ENCODE measurements around the gene POU2AF1.

POU2AF1 gene

GRCh38 chr11:111362887-111363411 lies 16.1 kb downstream of the POU2AF1 start:
- no peak for TF ChIP-seq EGR1 (IDR thresholded peaks at IDR 0.05)
- 0 out of 2 replicates have a peak, but pooled peaks have one; percentile 29 for TF ChIP-seq NFIC (IDR thresholded peaks at IDR 0.05)
- no peak for TF ChIP-seq CREB1 (IDR thresholded peaks at IDR 0.05; ENCODE audit: low read depth)
- no peak for TF ChIP-seq YY1 (IDR thresholded peaks at IDR 0.05; ENCODE audit: low read depth)
- no peak for TF ChIP-seq RAD21 (IDR thresholded peaks at IDR 0.05; ENCODE audit: low read depth)
- no peak for TF ChIP-seq EP300 (IDR thresholded peaks at IDR 0.05; ENCODE audit: borderline replicate concordance)
- TF ChIP-seq MAX (IDR thresholded peaks at IDR 0.05), result peak; percentile 70
- peak; percentile 73 for TF ChIP-seq USF1 (IDR thresholded peaks at IDR 0.05)

- TF ChIP-seq EP300 (IDR thresholded peaks at IDR 0.05; ENCODE audit: borderline replicate concordance) (no peak), YY1 (IDR thresholded peaks at IDR 0.05; ENCODE audit: low read depth) (no peak), TEAD4 (IDR thresholded peaks at IDR 0.05) (no peak), FOXM1 (IDR thresholded peaks at IDR 0.05; ENCODE audit: borderline replicate concordance, low read depth) (no peak)
These were observed 17.2 kb downstream of the POU2AF1 start for GRCh38 chr11:111361874-111362273.

- TF ChIP-seq FOXM1 (IDR thresholded peaks at IDR 0.05; ENCODE audit: borderline replicate concordance, low read depth) (no peak), YY1 (IDR thresholded peaks at IDR 0.05; ENCODE audit: low read depth) (no peak), MAX (IDR thresholded peaks at IDR 0.05) (no peak), RAD21 (IDR thresholded peaks at IDR 0.05; ENCODE audit: low read depth) (no peak), ZBTB7A (IDR thresholded peaks at IDR 0.05; ENCODE audit: low read depth) (no peak), TAF1 (IDR thresholded peaks at IDR 0.05; ENCODE audit: low read depth) (no peak), EP300 (IDR thresholded peaks at IDR 0.05; ENCODE audit: borderline replicate concordance) (no peak), CREB1 (IDR thresholded peaks at IDR 0.05; ENCODE audit: low read depth) (no peak), USF1 (IDR thresholded peaks at IDR 0.05) (no peak)
These were observed 17.8 kb downstream of the POU2AF1 start for GRCh38 chr11:111361052-111361801.

- no peak for TF ChIP-seq EGR1 (IDR thresholded peaks at IDR 0.05)
- no peak for TF ChIP-seq USF1 (IDR thresholded peaks at IDR 0.05)
- no peak for TF ChIP-seq CREB1 (IDR thresholded peaks at IDR 0.05; ENCODE audit: low read depth)
- no peak for TF ChIP-seq MAX (IDR thresholded peaks at IDR 0.05)
- TF ChIP-seq YY1 (IDR thresholded peaks at IDR 0.05; ENCODE audit: low read depth), result no peak
- TF ChIP-seq REST (IDR thresholded peaks at IDR 0.05; ENCODE audit: low read depth), result no peak
- TF ChIP-seq ZBTB7A (IDR thresholded peaks at IDR 0.05; ENCODE audit: low read depth), result no peak
- TF ChIP-seq EP300 (IDR thresholded peaks at IDR 0.05; ENCODE audit: borderline replicate concordance), result no peak
- no peak for TF ChIP-seq RAD21 (IDR thresholded peaks at IDR 0.05; ENCODE audit: low read depth)
- TF ChIP-seq NFIC (IDR thresholded peaks at IDR 0.05), result no peak
- TF ChIP-seq FOXM1 (IDR thresholded peaks at IDR 0.05; ENCODE audit: borderline replicate concordance, low read depth), result no peak
- no peak for TF ChIP-seq TCF12 (IDR thresholded peaks at IDR 0.05; ENCODE audit: low read depth)
- no peak for TF ChIP-seq TEAD4 (IDR thresholded peaks at IDR 0.05)
- no peak for TF ChIP-seq CEBPB (IDR thresholded peaks at IDR 0.05)
These were observed 18.7 kb downstream of the POU2AF1 start for GRCh38 chr11:111360150-111361043.

GRCh38 chr11:111359223-111360149 lies 19.6 kb downstream of the POU2AF1 start:
- TF ChIP-seq TCF12 (IDR thresholded peaks at IDR 0.05; ENCODE audit: low read depth) (no peak), RAD21 (IDR thresholded peaks at IDR 0.05; ENCODE audit: low read depth) (peak; percentile 18; the same call in 1 of the 2 replicates)
